ENCODE measurements around the gene INSR. TPM values are rescaled to one million over a fixed set of nuclear protein-coding genes. Genes with fewer than 3 reads are reported as not detected.

The INSR gene
- total RNA-seq, 2 experiments from 2014 or later = 2.0 to 2.5 TPM

- CTCF ChIA-PET = no interaction called here
- H3K4me1 Mint-ChIP-seq = peaks cover 2% of the 10 kb centered on the region
- POLR2A ChIA-PET = no interaction called here
- H3K27me3 Mint-ChIP-seq = no peaks in the 10 kb centered on the region
- peaks cover 7% of the 10 kb centered on the region for H3K9me3 Mint-ChIP-seq
- H3K36me3 Mint-ChIP-seq (ENCODE audit: low read depth) = no peaks in the 10 kb centered on the region
- no peak for DNase-seq
- no peak overlapping the region for H3K4me3 Mint-ChIP-seq
- H3K27ac Mint-ChIP-seq = no peak overlapping the region
Measured at GRCh38 chr19:7117248-7117647, 177.0 kb downstream of the INSR start.

DNA sequence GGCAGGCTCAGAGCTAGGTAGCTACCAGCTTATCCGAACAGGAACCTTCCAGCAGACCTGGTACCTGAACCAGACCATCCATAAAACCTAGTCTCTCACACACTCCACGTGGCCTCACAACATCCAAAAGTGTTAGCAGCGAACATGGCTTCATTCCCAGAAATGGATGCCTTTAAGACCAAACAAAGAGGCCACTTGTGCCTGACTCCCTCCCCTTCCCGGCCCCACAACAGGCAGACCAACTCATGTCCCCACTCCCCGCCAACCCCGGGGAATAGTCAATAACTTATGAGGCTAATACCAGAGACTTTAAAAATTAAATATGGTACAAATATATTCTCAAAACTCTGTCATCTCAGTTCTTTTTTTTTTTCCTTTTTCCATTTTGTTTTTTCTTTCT lies 178.5 kb downstream of the INSR start:
- Mint-ChIP-seq H3K4me3 (no peak overlapping the region), H3K36me3 (ENCODE audit: low read depth) (no peaks in the 10 kb centered on the region)
- DNase-seq = no peak

DNA sequence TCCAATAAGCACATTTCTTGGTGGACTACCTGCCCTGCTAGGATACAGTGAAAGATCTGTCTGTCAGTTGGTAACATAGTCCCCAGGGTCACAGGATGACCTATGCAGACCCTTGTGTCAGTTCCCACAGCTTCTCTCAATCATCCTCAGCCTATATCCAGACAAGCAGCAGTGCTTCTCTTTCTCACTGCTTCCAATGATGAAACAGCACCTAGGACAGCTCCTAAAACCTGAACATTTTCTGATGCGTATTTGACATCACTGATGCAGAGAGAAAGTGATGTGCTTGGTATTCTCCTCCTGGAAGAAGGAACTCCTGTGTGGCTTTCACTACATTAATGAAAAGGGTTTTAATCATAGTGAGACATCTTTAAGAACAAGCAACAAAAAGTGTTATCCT lies 181.0 kb downstream of the INSR start:
- Mint-ChIP-seq H3K27ac (no peak overlapping the region), H3K27me3 (no peaks in the 10 kb centered on the region), H3K4me1 (peaks cover 2% of the 10 kb centered on the region), H3K4me3 (no peak overlapping the region), H3K9me3 (peaks cover 7% of the 10 kb centered on the region), H3K36me3 (ENCODE audit: low read depth) (no peaks in the 10 kb centered on the region)
- no peak for DNase-seq
- CTCF ChIA-PET = no interaction called here
- POLR2A ChIA-PET = no interaction called here

More for the DNA sequence above, 178.5 kb downstream of the INSR start:
- ChIA-PET POLR2A (no interaction called here), CTCF (no interaction called here)
- no peaks in the 10 kb centered on the region for H3K27me3 Mint-ChIP-seq
- H3K27ac Mint-ChIP-seq = no peak overlapping the region
- peaks cover 2% of the 10 kb centered on the region for H3K4me1 Mint-ChIP-seq
- H3K9me3 Mint-ChIP-seq = peaks cover 7% of the 10 kb centered on the region

DNA sequence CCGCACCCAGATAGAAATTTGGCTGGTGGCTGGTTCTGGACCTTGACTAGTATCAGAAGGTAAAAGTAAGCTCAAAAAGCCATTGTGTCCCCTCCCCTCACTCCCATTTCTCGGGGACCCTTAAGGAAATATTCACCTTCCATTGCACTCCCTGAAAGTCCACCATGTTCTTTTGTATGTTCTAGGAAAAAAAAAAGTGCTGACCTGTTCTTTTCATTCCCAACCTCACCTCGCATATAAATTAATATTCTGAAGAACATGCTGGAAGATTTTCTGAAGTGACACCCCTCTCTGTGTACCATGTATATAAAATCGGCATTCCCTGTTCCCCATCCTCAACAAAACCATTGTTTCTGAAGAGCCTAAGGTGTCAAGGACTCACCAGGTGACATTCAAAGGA lies 181.5 kb downstream of the INSR start:
- Mint-ChIP-seq H3K27ac (no peak overlapping the region), H3K27me3 (no peaks in the 10 kb centered on the region), H3K9me3 (peaks cover 7% of the 10 kb centered on the region), H3K4me3 (no peak overlapping the region), H3K4me1 (peaks cover 2% of the 10 kb centered on the region), H3K36me3 (ENCODE audit: low read depth) (no peaks in the 10 kb centered on the region)
- ChIA-PET POLR2A (no interaction called here), CTCF (no interaction called here)
- no peak for DNase-seq

GRCh38 chr19:7109678-7110289 lies 184.4 kb downstream of the INSR start:
- POLR2A ChIA-PET = no interaction called here
- CTCF ChIA-PET = interaction anchor here (0.7 to 1.3 kb wide), 3 partner anchors 10 to 786 kb away, joined by 3 to 5 read pairs (median 4); partner anchors contain the start of gene TRAPPC5
- Mint-ChIP-seq H3K4me3 (no peak overlapping the region), H3K4me1 (no peaks in the 10 kb centered on the region), H3K27me3 (no peaks in the 10 kb centered on the region), H3K27ac (no peak overlapping the region), H3K36me3 (ENCODE audit: low read depth) (no peaks in the 10 kb centered on the region), H3K9me3 (peaks cover 7% of the 10 kb centered on the region)
- no peak for DNase-seq

DNA sequence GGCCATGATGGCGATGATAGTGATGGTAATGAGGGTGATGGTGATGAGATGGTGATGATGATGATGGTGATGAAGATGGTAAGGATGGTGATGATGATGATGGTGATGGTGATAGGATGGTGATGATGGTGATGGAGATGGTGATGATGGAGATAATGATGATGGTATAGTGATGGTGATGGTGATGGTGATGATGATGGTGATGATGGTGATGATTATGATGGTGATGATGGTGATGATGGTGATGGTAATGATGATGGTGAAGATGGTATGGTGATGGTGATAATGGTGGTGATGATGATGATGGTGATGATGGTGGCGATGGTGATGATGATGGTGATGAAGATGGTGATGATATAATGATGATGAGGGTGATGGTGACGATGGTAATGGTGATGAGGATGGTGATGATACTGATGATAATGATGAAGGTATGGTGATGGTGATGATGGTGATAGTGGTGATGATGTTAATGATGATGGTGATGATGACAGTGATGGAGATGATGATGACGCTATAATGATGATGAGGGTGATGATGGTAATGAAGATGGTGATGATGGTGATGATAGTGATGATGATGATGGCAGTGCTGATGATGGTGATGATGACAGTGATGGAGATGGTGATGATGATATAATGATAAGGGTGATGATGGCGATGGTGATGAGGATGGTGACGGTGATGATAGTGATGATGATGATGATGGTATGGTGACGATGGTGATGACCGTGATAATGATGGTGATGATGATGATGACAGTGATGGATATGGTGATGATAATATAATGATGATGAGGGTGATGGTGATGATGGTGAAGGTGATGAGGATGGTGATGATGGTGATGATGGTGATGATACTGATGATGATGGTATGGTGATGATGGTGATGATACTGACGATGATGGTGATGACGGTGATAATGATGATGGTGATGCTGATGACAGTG lies 187.2 kb downstream of the INSR start:
- H3K4me3 Mint-ChIP-seq = no peak overlapping the region
- CTCF ChIA-PET = no interaction called here
- POLR2A ChIA-PET = no interaction called here
- no peaks in the 10 kb centered on the region for H3K27me3 Mint-ChIP-seq
- H3K27ac Mint-ChIP-seq = no peak overlapping the region
- DNase-seq = no peak
- H3K36me3 Mint-ChIP-seq (ENCODE audit: low read depth) = no peaks in the 10 kb centered on the region
- peaks cover 5% of the 10 kb centered on the region for H3K4me1 Mint-ChIP-seq
- no peaks in the 10 kb centered on the region for H3K9me3 Mint-ChIP-seq

- Mint-ChIP-seq H3K27ac (no peak overlapping the region), H3K9me3 (no peaks in the 10 kb centered on the region), H3K36me3 (ENCODE audit: low read depth) (no peaks in the 10 kb centered on the region), H3K4me3 (no peak overlapping the region), H3K27me3 (no peaks in the 10 kb centered on the region), H3K4me1 (peaks cover 13% of the 10 kb centered on the region)
- CTCF ChIA-PET = no interaction called here
- no peak for DNase-seq
- POLR2A ChIA-PET = no interaction called here
Measured at GRCh38 chr19:7104747-7105447, 189.3 kb downstream of the INSR start.

GRCh38 chr19:7101498-7102253 lies 192.5 kb downstream of the INSR start:
- peaks cover 30% of the 10 kb centered on the region for H3K4me1 Mint-ChIP-seq
- H3K27me3 Mint-ChIP-seq = no peaks in the 10 kb centered on the region
- ChIA-PET POLR2A (no interaction called here), CTCF (interaction anchor here (0.6 to 1.5 kb wide), 7 partner anchors 10 to 415 kb away, joined by 3 to 5 read pairs (median 3); no protein-coding TSS in a partner anchor)
- H3K4me3 Mint-ChIP-seq = peak overlapping the region; percentile 18
- peaks cover 8% of the 10 kb centered on the region for H3K36me3 Mint-ChIP-seq (ENCODE audit: low read depth)
- DNase-seq = no peak
- H3K9me3 Mint-ChIP-seq = peaks cover 15% of the 10 kb centered on the region
- H3K27ac Mint-ChIP-seq = no peak overlapping the region

DNA sequence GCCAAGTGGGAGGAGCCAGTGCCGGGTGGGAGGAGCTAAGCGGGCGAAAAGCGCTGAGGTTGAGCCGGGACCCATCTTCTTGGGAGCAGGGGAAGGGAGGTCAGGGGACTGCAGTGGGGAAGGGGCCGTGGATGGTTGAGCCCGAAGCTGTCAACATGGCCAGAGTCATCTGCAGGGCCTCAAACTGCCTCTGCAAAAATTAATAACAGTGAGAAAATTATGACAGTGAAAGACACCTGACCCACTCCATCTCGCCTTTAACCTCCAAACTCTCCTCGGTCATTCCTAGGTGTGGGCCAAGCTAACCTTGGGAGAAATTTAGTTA lies 194.7 kb downstream of the INSR start:
- CTCF ChIA-PET = interaction anchor here (0.7 to 1.3 kb wide), 9 partner anchors 12 to 581 kb away, joined by 3 to 5 read pairs (median 4); partner anchors contain the start of gene TRAPPC5
- peaks cover 13% of the 10 kb centered on the region for H3K36me3 Mint-ChIP-seq (ENCODE audit: low read depth)

DNA sequence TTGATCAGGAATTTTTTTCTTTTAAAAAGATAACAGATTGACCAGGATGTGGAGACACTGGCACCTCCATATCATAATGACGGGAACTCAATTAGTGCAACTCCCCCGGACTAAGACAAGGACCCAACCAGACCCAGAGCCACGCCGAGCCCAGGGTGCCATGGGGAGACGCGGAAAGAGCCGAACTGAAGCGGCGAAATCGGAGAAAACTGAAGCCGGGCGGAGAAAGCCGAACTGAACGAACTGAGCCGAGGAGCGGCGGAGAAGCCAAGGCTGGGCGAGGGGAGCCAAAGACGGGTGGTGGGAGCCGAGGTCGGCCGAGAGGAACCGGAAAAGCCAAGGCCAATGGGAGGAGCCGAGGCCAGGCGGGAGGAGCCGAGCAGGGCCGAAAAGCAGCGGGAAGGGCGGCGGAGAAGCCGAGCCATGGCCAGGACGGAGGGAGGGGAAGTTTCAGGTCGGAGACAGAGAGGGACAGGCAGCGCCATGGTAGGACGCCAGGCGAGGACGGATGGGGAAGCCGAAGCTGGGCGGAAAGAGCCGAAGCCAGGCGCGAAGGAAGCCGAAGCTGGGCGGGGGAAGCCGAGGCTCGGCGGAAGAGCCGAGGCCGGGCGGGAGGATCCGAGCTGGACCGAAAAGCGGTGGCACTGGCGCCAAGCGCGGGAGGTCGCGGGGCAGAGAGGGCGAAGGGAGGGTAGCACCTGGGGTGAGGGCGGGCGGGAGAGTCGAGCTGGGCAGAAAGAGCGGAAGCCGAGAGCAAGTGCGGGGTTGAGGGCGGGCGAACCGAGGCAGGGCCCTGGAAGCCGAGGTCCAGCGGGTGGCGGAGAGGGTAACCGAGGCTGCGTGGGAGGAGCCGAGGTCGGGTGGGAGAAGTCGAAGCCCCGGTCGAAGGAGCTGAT lies 195.3 kb downstream of the INSR start:
- peak overlapping the region; percentile 83 for H3K4me3 Mint-ChIP-seq
- H3K27ac Mint-ChIP-seq = peak overlapping the region; percentile 95
- H3K36me3 Mint-ChIP-seq (ENCODE audit: low read depth) = peaks cover 13% of the 10 kb centered on the region
- peaks cover 30% of the 10 kb centered on the region for H3K4me1 Mint-ChIP-seq
- POLR2A ChIA-PET = interaction anchor here (1.0 kb wide), 1 partner anchor 30 kb away, joined by 9 read pairs; the partner anchor contains the start of gene ZNF557
- H3K9me3 Mint-ChIP-seq = peaks cover 32% of the 10 kb centered on the region
- peaks cover 2% of the 10 kb centered on the region for H3K27me3 Mint-ChIP-seq
- peak; percentile 89 for DNase-seq
- CTCF ChIA-PET = interaction anchor here (0.7 to 1.3 kb wide), 9 partner anchors 11 to 582 kb away, joined by 3 to 5 read pairs (median 4); partner anchors contain the start of gene TRAPPC5

More for the DNA sequence above, 194.7 kb downstream of the INSR start:
- H3K4me1 Mint-ChIP-seq = peaks cover 30% of the 10 kb centered on the region
- no peak for DNase-seq
- peaks cover 2% of the 10 kb centered on the region for H3K27me3 Mint-ChIP-seq
- H3K9me3 Mint-ChIP-seq = peaks cover 31% of the 10 kb centered on the region
- POLR2A ChIA-PET = interaction anchor here (1.0 kb wide), 1 partner anchor 30 kb away, joined by 9 read pairs; the partner anchor contains the start of gene ZNF557
- H3K4me3 Mint-ChIP-seq = peak overlapping the region; percentile 83
- peak overlapping the region; percentile 95 for H3K27ac Mint-ChIP-seq

- H3K36me3 Mint-ChIP-seq (ENCODE audit: low read depth) = peaks cover 13% of the 10 kb centered on the region
- no peak for DNase-seq
- H3K4me1 Mint-ChIP-seq = peaks cover 30% of the 10 kb centered on the region
- CTCF ChIA-PET = no interaction called here
- H3K4me3 Mint-ChIP-seq = peak overlapping the region; percentile 83
- peaks cover 36% of the 10 kb centered on the region for H3K9me3 Mint-ChIP-seq
- peaks cover 2% of the 10 kb centered on the region for H3K27me3 Mint-ChIP-seq
- H3K27ac Mint-ChIP-seq = peak overlapping the region; percentile 95
- POLR2A ChIA-PET = no interaction called here
Measured at GRCh38 chr19:7098096-7098495, 196.1 kb downstream of the INSR start.

- Mint-ChIP-seq H3K27me3 (no peaks in the 10 kb centered on the region), H3K36me3 (ENCODE audit: low read depth) (peaks cover 36% of the 10 kb centered on the region), H3K4me3 (no peak overlapping the region), H3K9me3 (peaks cover 52% of the 10 kb centered on the region), H3K4me1 (peaks cover 6% of the 10 kb centered on the region), H3K27ac (no peak overlapping the region)
- CTCF ChIA-PET = no interaction called here
- POLR2A ChIA-PET = no interaction called here
- no peak for DNase-seq
Measured at GRCh38 chr19:7088999-7089398, 205.2 kb downstream of the INSR start.
